NK-92 (cell line): ENCODE results near the gene MKS1.

ENCODE experiments used
- DNase-seq: peaks from one replicate; lab custom pipeline; 2025; ENCODE audit not compliant: unreplicated experiment; lab: John Stamatoyannopoulos, UW

MKS1 gene

GRCh38 chr17:58166682-58167081 lies 52.4 kb downstream of the MKS1 start, which contains the start of gene OR4D2:
OR4D2 (plus strand) TSS chr17:58166982; CDS start chr17:58169656, 2,674 bp downstream.
- no peak for DNase-seq

GRCh38 chr17:58165981-58166380 lies 53.1 kb downstream of the MKS1 start:
- no peak for DNase-seq

- no peak for DNase-seq
These were observed 57.5 kb downstream of the MKS1 start for GRCh38 chr17:58161566-58161965.

- DNase-seq = no peak
These were observed 60.9 kb downstream of the MKS1 start for GRCh38 chr17:58158181-58158580.

GRCh38 chr17:58156839-58157803 lies 61.9 kb downstream of the MKS1 start:
- no peak for DNase-seq
